ENCODE results near the gene ERP44.
"Not testable (repeated sequence)": the region's sequence is repeated elsewhere in the genome, so short reads cannot be mapped to it uniquely, and the experiment has no call there.

Gene ERP44

GRCh38 chr9:100067990-100068389 lies 30.8 kb downstream of the ERP44 start:
- DNase-seq (ENCODE audit: low read depth): not testable (repeated sequence)

GRCh38 chr9:100066539-100066938 lies 32.3 kb downstream of the ERP44 start:
- no peak for DNase-seq (ENCODE audit: low read depth)

DNA sequence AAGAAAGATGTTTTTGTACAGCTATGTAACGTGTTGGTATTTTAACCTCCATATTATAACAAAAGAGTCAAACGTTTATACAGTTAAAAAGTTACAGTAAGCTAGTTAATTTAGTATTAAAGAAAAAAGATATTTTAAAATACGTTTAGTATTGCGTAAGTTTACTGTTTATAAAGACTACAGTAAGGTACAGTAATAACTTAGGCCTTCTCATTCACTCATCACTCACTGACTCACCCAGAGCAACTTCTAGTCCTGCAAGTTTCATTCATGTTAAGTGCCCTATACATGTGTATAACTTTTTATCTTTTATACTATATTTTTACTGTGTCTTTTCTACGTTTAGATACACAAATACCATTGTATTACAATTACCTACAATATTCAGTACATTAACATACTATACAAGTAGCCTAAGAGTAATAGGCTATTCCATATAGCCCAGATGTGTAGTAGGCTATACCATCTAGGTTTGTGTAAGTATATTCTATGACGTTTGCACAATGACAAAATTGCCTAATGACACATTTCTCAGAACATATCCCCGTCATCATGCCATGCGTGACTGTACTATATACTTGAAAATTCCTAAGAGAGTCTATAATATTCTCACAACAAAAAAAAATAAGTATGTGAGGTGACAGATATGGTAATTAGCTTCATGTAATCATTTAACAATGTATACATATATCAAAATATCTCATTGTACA lies 33.8 kb downstream of the ERP44 start:
- peak; percentile 74 for DNase-seq (ENCODE audit: low read depth)

GRCh38 chr9:100063185-100063584 lies 35.6 kb downstream of the ERP44 start:
- DNase-seq (ENCODE audit: low read depth): no peak

DNA sequence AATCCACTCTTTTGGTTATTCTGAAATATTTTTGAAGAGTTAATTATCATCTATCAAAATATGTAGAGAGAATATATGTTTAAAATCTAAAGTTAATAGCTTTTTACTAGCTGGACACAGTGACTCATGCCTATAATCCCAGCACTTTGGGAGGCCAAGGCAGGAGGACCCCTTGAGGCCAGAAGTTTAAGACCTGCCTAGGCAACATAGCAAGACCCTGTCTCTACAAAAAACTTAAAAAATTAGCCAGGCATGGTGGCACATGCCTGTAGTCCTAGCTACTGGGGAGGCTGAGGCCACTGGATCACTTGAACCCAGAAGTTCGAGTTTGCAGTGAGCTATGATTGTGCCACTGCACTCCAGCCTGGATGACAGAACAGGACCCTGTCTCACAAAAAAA lies 36.1 kb downstream of the ERP44 start:
- DNase-seq (ENCODE audit: low read depth): not testable (repeated sequence)

DNA sequence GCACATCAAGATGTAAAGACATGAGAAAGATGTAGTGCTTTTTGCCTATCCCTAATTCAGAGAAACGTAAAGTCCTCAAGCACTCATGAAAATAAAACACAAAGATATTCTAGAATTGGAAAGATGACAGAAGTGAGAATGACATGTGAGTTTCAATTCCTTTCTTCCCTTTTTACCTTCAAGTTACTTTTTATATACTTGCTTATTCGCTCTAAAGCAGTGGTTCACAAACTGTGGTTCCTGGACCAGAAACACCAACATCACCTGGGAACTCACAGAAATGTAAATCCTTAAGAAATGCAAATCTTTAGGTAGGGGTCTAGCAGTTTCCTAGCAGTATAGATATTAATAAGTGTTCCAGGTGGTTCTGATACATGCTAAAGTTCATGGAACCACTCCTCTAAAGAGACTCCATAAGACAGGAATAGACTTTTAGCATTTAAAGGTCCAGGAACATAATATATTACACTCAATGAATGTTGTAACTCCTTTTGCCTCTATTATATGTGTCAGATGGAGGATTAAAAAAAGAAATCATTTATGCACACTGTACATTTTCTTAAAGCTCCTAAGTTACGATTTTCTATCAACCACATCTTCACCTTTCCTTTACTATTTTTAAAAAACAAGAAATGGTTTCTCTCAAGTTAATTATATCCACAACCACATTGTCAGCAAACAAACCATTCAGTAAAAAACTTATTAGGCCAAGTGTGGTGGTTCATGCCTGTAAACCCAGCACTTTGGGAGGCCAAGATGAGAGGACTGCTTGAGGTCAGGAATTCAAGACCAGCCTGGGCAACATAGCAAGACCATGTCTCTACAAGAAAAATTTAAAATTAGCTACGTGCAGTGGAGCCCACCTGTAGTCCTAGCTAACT lies 39.9 kb downstream of the ERP44 start:
- no peak for DNase-seq (ENCODE audit: low read depth)

GRCh38 chr9:100057624-100058023 lies 41.2 kb downstream of the ERP44 start:
- no peak for DNase-seq (ENCODE audit: low read depth)

- DNase-seq (ENCODE audit: low read depth): no peak
These were observed 42.2 kb downstream of the ERP44 start for GRCh38 chr9:100056561-100056960.

DNA sequence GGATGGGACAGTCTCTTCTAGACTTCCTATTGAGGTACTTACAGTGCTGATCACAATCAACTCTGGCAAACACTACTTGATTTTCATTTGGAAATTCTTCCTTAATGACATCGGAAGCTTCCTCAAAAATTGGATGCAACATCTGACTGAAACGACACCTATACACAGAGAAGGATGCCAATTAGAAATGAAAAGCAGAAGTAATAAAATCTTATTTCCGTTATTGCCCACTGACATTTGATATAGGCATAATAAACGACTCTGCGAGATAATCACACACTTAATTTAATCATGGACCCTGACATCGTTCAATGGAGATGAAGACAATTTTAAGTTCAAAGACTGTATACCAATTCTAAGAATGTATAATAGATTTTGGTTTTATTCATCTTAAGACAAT lies 46.4 kb downstream of the ERP44 start:
- no peak for DNase-seq (ENCODE audit: low read depth)

GRCh38 chr9:100049551-100049950 lies 49.2 kb downstream of the ERP44 start:
- DNase-seq (ENCODE audit: low read depth): no peak

GRCh38 chr9:100038472-100038871 lies 60.3 kb downstream of the ERP44 start:
- no peak for DNase-seq (ENCODE audit: low read depth)

DNA sequence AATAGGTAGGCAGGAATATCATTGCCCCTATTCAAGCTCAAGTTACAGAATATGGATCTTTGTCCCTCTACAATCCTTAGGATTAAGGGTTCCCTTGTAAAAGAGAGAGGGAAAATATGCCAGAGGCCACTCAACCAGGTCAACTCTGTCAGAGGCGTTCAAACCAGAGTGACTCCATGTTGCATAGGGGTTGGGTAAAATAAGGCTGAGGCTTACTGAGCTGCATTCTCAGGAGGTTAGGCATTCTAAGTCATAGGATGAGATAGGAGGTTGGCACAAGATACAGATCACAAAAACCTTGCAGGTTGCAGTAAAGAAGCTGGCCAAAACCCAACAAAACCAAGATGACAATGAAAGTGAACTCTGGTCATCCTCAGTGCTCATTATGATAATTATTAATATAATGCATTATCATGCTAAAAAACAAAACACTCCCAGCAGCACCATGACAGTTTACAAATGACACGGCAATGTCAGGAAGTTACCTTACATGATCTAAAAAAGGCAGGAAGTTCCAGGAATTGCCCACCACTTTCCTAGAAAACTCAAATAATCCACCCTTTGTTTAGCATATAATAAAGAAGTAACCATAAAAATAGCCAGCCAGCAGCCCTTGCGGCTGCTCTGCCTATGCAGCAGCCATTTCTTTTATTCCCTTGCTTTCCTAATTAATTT lies 64.8 kb downstream of the ERP44 start:
- DNase-seq (ENCODE audit: low read depth): no peak

GRCh38 chr9:100030548-100030947 lies 68.3 kb downstream of the ERP44 start:
- no peak for DNase-seq (ENCODE audit: low read depth)

DNA sequence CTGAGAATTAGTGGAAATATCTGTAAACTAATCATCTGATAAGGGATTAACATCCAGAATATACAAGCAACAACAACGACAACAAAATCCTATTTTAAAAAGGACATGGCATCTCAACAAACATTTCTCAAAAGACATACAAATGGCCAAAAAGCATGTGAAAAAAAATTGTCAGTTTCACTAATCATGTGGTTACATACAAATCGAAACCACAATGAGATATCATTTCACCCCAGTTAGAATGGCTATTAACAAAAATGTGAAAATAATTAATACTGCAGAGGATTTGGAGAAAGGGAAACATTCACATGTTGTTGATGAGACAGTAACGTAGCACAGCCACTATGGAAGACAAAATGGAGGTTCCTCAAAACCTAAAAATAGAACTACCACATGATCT lies 69.5 kb downstream of the ERP44 start:
- DNase-seq (ENCODE audit: low read depth): no peak

- peak; percentile 40 for DNase-seq (ENCODE audit: low read depth)
These were observed 70.5 kb downstream of the ERP44 start for GRCh38 chr9:100028201-100028784.

GRCh38 chr9:100027543-100027942 lies 71.3 kb downstream of the ERP44 start:
- no peak for DNase-seq (ENCODE audit: low read depth)

GRCh38 chr9:100021931-100022330 lies 76.9 kb downstream of the ERP44 start:
- DNase-seq (ENCODE audit: low read depth): no peak

DNA sequence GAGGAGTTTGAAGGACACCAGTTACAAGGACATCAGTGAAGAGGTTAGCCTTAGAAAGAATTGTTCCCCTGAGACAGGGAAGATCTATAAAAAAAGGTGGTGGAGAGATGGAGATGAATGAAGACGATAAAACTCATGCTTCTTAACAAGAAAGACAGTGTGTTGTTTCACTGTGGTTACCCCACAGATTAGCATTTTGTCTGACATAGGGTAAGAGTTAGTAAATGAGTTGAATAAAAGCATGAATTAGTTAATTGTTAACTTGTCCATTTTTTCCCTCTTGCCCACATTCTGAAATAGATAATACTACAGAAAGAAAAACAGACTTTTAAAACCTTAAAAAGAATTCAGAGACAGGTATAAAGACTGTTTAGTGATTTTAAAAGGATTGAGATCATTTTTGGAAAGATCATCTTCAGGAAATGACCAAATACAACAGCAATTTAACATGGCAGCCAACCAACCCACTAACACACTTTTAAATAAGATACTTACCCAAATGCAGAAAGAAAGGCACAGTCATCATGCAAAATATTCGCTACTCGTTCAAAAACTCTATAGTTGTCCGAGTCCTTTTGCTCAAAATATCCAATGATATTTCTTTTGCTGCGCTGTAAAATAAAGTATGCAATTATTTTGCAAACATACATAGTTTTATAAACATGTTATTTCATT lies 78.5 kb downstream of the ERP44 start:
- no peak for DNase-seq (ENCODE audit: low read depth)

GRCh38 chr9:100019541-100019940 lies 79.3 kb downstream of the ERP44 start:
- DNase-seq (ENCODE audit: low read depth): no peak

DNA sequence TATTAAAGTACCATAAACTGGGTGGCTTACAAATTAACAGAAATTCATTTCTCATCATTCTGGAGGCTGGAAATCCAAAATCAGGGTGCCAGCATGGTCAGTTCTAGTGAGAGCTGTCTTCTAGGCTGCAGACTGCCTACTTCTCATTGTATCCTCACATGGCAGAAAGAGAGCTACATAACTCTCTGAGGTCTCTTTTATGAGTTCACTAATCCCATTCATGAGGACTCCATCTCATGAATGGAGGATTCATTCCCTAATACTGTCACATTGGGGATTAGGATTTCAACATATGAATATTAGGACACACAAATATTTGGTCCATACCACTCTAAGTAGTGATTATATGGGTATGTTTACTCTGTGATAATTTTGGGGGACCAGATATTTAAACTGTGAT lies 84.0 kb downstream of the ERP44 start:
- DNase-seq (ENCODE audit: low read depth): no peak

GRCh38 chr9:100013573-100013972 lies 85.2 kb downstream of the ERP44 start:
- DNase-seq (ENCODE audit: low read depth): no peak

DNA sequence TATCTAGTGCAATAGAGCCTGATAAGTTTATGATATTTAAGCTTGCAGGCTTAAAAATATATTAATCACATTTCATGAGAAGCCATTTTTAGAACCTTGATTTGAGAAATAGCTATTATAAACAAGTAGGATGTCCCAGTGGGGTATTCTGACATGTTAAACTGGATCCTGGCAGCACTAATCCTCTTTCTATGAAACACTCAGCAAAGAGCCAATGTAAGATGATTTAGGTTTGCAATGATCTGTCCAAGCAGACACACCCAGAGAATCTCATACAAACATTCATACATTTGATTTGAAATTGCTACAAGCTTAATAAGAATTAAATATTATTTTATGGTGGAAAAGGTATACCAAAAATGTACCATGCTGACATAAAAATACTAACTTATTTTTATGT lies 86.5 kb downstream of the ERP44 start:
- DNase-seq (ENCODE audit: low read depth): no peak

Measured in HS-5 (cell line).